ENCODE data around the gene MAG.

GRCh38 chr19:35304036-35304435, 12.1 kb downstream of the MAG start:
- TF ChIP-seq, protein P1, sequence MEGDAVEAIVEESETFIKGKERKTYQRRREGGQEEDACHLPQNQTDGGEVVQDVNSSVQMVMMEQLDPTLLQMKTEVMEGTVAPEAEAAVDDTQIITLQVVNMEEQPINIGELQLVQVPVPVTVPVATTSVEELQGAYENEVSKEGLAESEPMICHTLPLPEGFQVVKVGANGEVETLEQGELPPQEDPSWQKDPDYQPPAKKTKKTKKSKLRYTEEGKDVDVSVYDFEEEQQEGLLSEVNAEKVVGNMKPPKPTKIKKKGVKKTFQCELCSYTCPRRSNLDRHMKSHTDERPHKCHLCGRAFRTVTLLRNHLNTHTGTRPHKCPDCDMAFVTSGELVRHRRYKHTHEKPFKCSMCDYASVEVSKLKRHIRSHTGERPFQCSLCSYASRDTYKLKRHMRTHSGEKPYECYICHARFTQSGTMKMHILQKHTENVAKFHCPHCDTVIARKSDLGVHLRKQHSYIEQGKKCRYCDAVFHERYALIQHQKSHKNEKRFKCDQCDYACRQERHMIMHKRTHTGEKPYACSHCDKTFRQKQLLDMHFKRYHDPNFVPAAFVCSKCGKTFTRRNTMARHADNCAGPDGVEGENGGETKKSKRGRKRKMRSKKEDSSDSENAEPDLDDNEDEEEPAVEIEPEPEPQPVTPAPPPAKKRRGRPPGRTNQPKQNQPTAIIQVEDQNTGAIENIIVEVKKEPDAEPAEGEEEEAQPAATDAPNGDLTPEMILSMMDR (conservative IDR thresholded peaks at IDR 0.05): no peak
- TF ChIP-seq EZH2 (IDR thresholded peaks at IDR 0.05; ENCODE audit: low read depth): no peak

Measured in PC-9 (cell line).